H9 (cell line): Measurements from ENCODE around the gene RBMS3. TPM values are rescaled to one million over a fixed set of nuclear protein-coding genes. Genes with fewer than 3 reads are reported as not detected.

Experiments
- DNase-seq: peaks from one replicate; pipeline ENCODE4 v3.0.0-alpha.2; 2017
- H2AFZ ChIP-seq: one replicate; pipeline ENCODE4 v1.6.1; 2013; ENCODE audit warnings: mild to moderate bottlenecking, low read length, control low read depth, moderate library complexity
- H2AK5ac ChIP-seq: 2 replicates; pipeline ENCODE4 v1.6.1; 2013; ENCODE audit warnings: low read length, control low read depth, mixed read lengths; ENCODE audit not compliant: insufficient read length
- H2BK120ac ChIP-seq: one replicate; pipeline ENCODE4 v1.6.1; 2013; ENCODE audit warnings: low read depth, mild to moderate bottlenecking, low read length, control low read depth, inconsistent platforms; ENCODE audit not compliant: poor library complexity, severe bottlenecking
- H2BK12ac ChIP-seq: 2 replicates; pipeline ENCODE4 v1.6.1; 2013; ENCODE audit warnings: low read length, control low read depth, mixed read lengths, low read depth; ENCODE audit not compliant: insufficient read length
- H2BK15ac ChIP-seq: 2 replicates; pipeline ENCODE4 v1.6.1; 2013; ENCODE audit warnings: low read depth, low read length, control low read depth
- H2BK20ac ChIP-seq: one replicate; pipeline ENCODE4 v1.6.1; 2013; ENCODE audit warnings: low read depth, mild to moderate bottlenecking, low read length, control low read depth, inconsistent platforms; ENCODE audit not compliant: poor library complexity, severe bottlenecking
- H2BK5ac ChIP-seq: 2 replicates; pipeline ENCODE4 v1.6.1; 2013; ENCODE audit warnings: low read length, control low read depth, mixed read lengths; ENCODE audit not compliant: insufficient read length
- H3K14ac ChIP-seq: 2 replicates; pipeline ENCODE4 v1.6.1; 2013; ENCODE audit warnings: low read length, control low read depth; ENCODE audit not compliant: insufficient read depth
- H3K18ac ChIP-seq: 2 replicates; pipeline ENCODE4 v1.6.1; 2013; ENCODE audit warnings: low read depth, mild to moderate bottlenecking, mixed read lengths, low read length, control low read depth; ENCODE audit not compliant: insufficient read length
- H3K23ac ChIP-seq: 2 replicates; pipeline ENCODE4 v1.6.1; 2013; ENCODE audit warnings: low read length, control low read depth, mixed read lengths, low read depth; ENCODE audit not compliant: insufficient read length
- H3K23me2 ChIP-seq: 2 replicates; pipeline ENCODE4 v1.6.1; 2013; ENCODE audit warnings: low read depth, mild to moderate bottlenecking, mixed read lengths, low read length, control low read depth; ENCODE audit not compliant: insufficient read length, poor library complexity, severe bottlenecking
- H3K27ac ChIP-seq: 2 replicates; pipeline ENCODE4 v1.5.1; 2013; ENCODE audit warnings: low read length, control low read depth, mixed read lengths, low read depth; ENCODE audit not compliant: insufficient read length
- H3K27me3 ChIP-seq: 2 replicates; pipeline ENCODE4 v1.6.1; 2013; ENCODE audit warnings: low read length, control low read depth, inconsistent platforms; ENCODE audit not compliant: insufficient read depth
- H3K4ac ChIP-seq: 2 replicates; pipeline ENCODE4 v1.6.1; 2013; ENCODE audit warnings: low read depth, mild to moderate bottlenecking, control low read depth, inconsistent platforms, low read length, moderate library complexity
- H3K4me1 ChIP-seq: 2 replicates; pipeline ENCODE4 v1.6.1; 2013; ENCODE audit warnings: low read length, control low read depth, inconsistent platforms; ENCODE audit not compliant: insufficient read depth
- H3K4me2 ChIP-seq: 2 replicates; pipeline ENCODE4 v1.6.1; 2013; ENCODE audit warnings: low read length, control low read depth, mixed read lengths; ENCODE audit not compliant: insufficient read length, insufficient read depth
- H3K56ac ChIP-seq: 2 replicates; pipeline ENCODE4 v1.6.1; 2013; ENCODE audit warnings: low read depth, mild to moderate bottlenecking, mixed read lengths, low read length, control low read depth; ENCODE audit not compliant: insufficient read length
- H3K79me1 ChIP-seq: 2 replicates; pipeline ENCODE4 v1.6.1; 2013; ENCODE audit warnings: low read depth, mild to moderate bottlenecking, moderate library complexity, low read length, control low read depth, inconsistent platforms; ENCODE audit not compliant: insufficient read depth, poor library complexity, severe bottlenecking
- H3K79me2 ChIP-seq: 2 replicates; pipeline ENCODE4 v1.6.1; 2013; ENCODE audit warnings: low read length, control low read depth, inconsistent platforms; ENCODE audit not compliant: insufficient read depth
- H3K9ac ChIP-seq: 2 replicates; pipeline ENCODE4 v1.6.1; 2013; ENCODE audit warnings: low read length, control low read depth, mixed read lengths; ENCODE audit not compliant: insufficient read length; ENCODE audit errors: extremely low read depth
- H3K9me3 ChIP-seq: one replicate; pipeline ENCODE4 v1.6.1; 2013; ENCODE audit warnings: low read depth, low read length, inconsistent platforms; ENCODE audit not compliant: control insufficient read depth
- H3T11ph ChIP-seq: one replicate; pipeline ENCODE4 v1.6.1; 2013; ENCODE audit warnings: mild to moderate bottlenecking, low read length, control low read depth, inconsistent platforms
- H4K20me1 ChIP-seq: one replicate; pipeline ENCODE4 v1.6.1; 2013; ENCODE audit not compliant: control insufficient read depth, insufficient read length, insufficient read depth
- H4K5ac ChIP-seq: 2 replicates; pipeline ENCODE4 v1.6.1; 2013; ENCODE audit warnings: low read depth, mild to moderate bottlenecking, mixed read lengths, low read length, control low read depth; ENCODE audit not compliant: insufficient read length
- H4K8ac ChIP-seq: replicated peaks from 2 replicates; pipeline ENCODE4 v1.6.1; 2013; ENCODE audit warnings: low read length, control low read depth, mixed read lengths, low read depth; ENCODE audit not compliant: insufficient read length
- H4K91ac ChIP-seq: 2 replicates; pipeline ENCODE4 v1.6.1; 2013; ENCODE audit warnings: low read depth, mild to moderate bottlenecking, moderate library complexity, mixed read lengths, low read length, control low read depth; ENCODE audit not compliant: insufficient read length
- H3K27ac Mint-ChIP-seq, 3 experiments: 2 replicates in 2 of 3; 3 replicates in 1 of 3; pipeline ENCODE4 v1.8.0; 2020 to 2021; ENCODE audit warnings: mixed read lengths in 3 of 3, mild to moderate bottlenecking in 1 of 3, moderate library complexity in 1 of 3
- H3K27me3 Mint-ChIP-seq: 2 replicates; pipeline ENCODE4 v1.8.0; 2021; ENCODE audit warnings: low read depth, mild to moderate bottlenecking, moderate library complexity, mixed read lengths
- H3K36me3 Mint-ChIP-seq, 3 experiments: 2 replicates in 2 of 3; 3 replicates in 1 of 3; pipeline ENCODE4 v1.8.0; 2020 to 2021; ENCODE audit warnings: low read depth in 3 of 3, mixed read lengths in 3 of 3; ENCODE audit not compliant: insufficient read depth in 1 of 3
- H3K4me1 Mint-ChIP-seq, 2 experiments: 2 replicates each; pipeline ENCODE4 v1.8.0; 2020; ENCODE audit warnings: mixed read lengths in 2 of 2
- H3K4me3 Mint-ChIP-seq, 2 experiments: 2 replicates in 1 of 2; 3 replicates in 1 of 2; pipeline ENCODE4 v1.8.0; 2020 to 2021; ENCODE audit warnings: mild to moderate bottlenecking in 2 of 2, mixed read lengths in 2 of 2, moderate library complexity in 1 of 2
- H3K9me3 Mint-ChIP-seq, 2 experiments: 2 replicates in 1 of 2; 3 replicates in 1 of 2; pipeline ENCODE4 v1.8.0; 2020; ENCODE audit warnings: mild to moderate bottlenecking in 2 of 2, mixed read lengths in 2 of 2, moderate library complexity in 1 of 2
- CTCF ChIP-seq: fragments of 200-600 bp; sonication (generic); conservative IDR thresholded peaks from 3 replicates; pipeline ENCODE4 v1.8.0; 2021; ENCODE audit warnings: antibody characterized with exemption, mild to moderate bottlenecking
- WGBS: extraction: QIAGEN DNeasy Blood & Tissue Kit; methylation state at CpG from one replicate; pipeline ENCODE4 v1.1.7; 2013; ENCODE audit warnings: missing lambda C conversion rate, low lambda C conversion rate, mixed read lengths; ENCODE audit not compliant: insufficient read length; ENCODE audit errors: extremely low coverage; 5-methylcytosine and 5-hydroxymethylcytosine counted together
- total RNA-seq: library from RNA; stranded (reverse); gene quantifications from 2 replicates; pipeline ENCODE4 v1.2.1, GENCODE V29; 2021

RBMS3 gene
- total RNA-seq, 1 experiment from 2014 or later = 8.1 TPM

GRCh38 chr3:29764041-29764440 is 483.2 kb downstream of the RBMS3 start:
- Histone ChIP-seq H3K14ac (no peak overlapping the region), H2AFZ (no peak overlapping the region), H4K5ac (no peak overlapping the region), H3K79me1 (no peaks in the 10 kb centered on the region), H3K23me2 (no peaks in the 10 kb centered on the region), H3K79me2 (no peaks in the 10 kb centered on the region), H4K8ac (no peak overlapping the region), H3K18ac (no peak overlapping the region), H3T11ph (no peak overlapping the region), H4K20me1 (no peaks in the 10 kb centered on the region), H3K23ac (no peak overlapping the region), H3K9ac (no peak overlapping the region), H2BK12ac (no peak overlapping the region), H3K27me3 (no peaks in the 10 kb centered on the region), H2BK5ac (no peak overlapping the region), H3K27ac (no peak overlapping the region), H3K4me1 (peaks cover 5% of the 10 kb centered on the region; the same call in 1 of the 2 replicates), H3K9me3 (no peaks in the 10 kb centered on the region), H3K4me2 (no peak overlapping the region), H2BK15ac (no peak overlapping the region), H3K4ac (no peak overlapping the region), H4K91ac (no peak overlapping the region), H2BK20ac (no peak overlapping the region), H2BK120ac (no peak overlapping the region), H2AK5ac (no peak overlapping the region), H3K56ac (no peak overlapping the region)
- no peak overlapping the region for H3K27ac Mint-ChIP-seq
- peaks cover 8 to 12% of the 10 kb centered on the region in 2 experiments for H3K4me1 Mint-ChIP-seq
- no peak overlapping the region for H3K4me3 Mint-ChIP-seq
- no peaks in the 10 kb centered on the region; a peak in 1 of 7 replicates for H3K36me3 Mint-ChIP-seq
- no peak for DNase-seq
- no peak for TF ChIP-seq CTCF
- WGBS = no CpG with 5 or more reads among the region's 3 CpGs
- no peaks in the 10 kb centered on the region for H3K27me3 Mint-ChIP-seq
- H3K9me3 Mint-ChIP-seq = no peaks in the 10 kb centered on the region; a peak in 1 of 5 replicates
